CD4-positive, alpha-beta T cell treated with Interferon gamma for 1 hour (primary cell): Measurements from ENCODE around the gene ABHD6.
"Not testable (repeated sequence)": the region's sequence is repeated elsewhere in the genome, so short reads cannot be mapped to it uniquely, and the experiment has no call there.

Experiments
- DNase-seq: peaks from one replicate; pipeline ENCODE4 v3.0.0-alpha.2; 2020

ABHD6 gene

GRCh38 chr3:58237238-58237940 is at the start of gene ABHD6:
Gene ABHD6, plus strand, starts transcription at chr3:58237792. Its CDS starts 18,795 bp downstream, at chr3:58256587.
- DNase-seq = peak; percentile 71

- no peak for DNase-seq
Measured at GRCh38 chr3:58188173-58188564, 49.4 kb upstream of the ABHD6 start.

GRCh38 chr3:58188921-58189451 is 48.6 kb upstream of the ABHD6 start:
- no peak for DNase-seq

- DNase-seq = no peak
Measured at GRCh38 chr3:58189691-58190090, 47.9 kb upstream of the ABHD6 start.

- DNase-seq = no peak
Measured at GRCh38 chr3:58190291-58190690, 47.3 kb upstream of the ABHD6 start.

- no peak for DNase-seq
Measured at GRCh38 chr3:58190882-58191281, 46.7 kb upstream of the ABHD6 start.

- DNase-seq = no peak
Measured at GRCh38 chr3:58191361-58191991, 46.1 kb upstream of the ABHD6 start.

- no peak for DNase-seq
Measured at GRCh38 chr3:58192069-58192468, 45.5 kb upstream of the ABHD6 start.

GRCh38 chr3:58193682-58194407 is 43.7 kb upstream of the ABHD6 start:
- DNase-seq = no peak

GRCh38 chr3:58197588-58197987 is 40.0 kb upstream of the ABHD6 start:
- DNase-seq = no peak

- no peak for DNase-seq
Measured at GRCh38 chr3:58198362-58198761, 39.2 kb upstream of the ABHD6 start.

GRCh38 chr3:58198804-58199203 is 38.8 kb upstream of the ABHD6 start:
- no peak for DNase-seq

- DNase-seq = no peak
Measured at GRCh38 chr3:58200121-58200709, 37.4 kb upstream of the ABHD6 start.

- DNase-seq = no peak
Measured at GRCh38 chr3:58200846-58201355, 36.7 kb upstream of the ABHD6 start.

GRCh38 chr3:58201451-58201850 is 36.1 kb upstream of the ABHD6 start:
- DNase-seq = not testable (repeated sequence)

GRCh38 chr3:58202917-58203360 is 34.7 kb upstream of the ABHD6 start:
- DNase-seq = no peak

- DNase-seq = no peak
Measured at GRCh38 chr3:58203541-58203940, 34.1 kb upstream of the ABHD6 start.

GRCh38 chr3:58204720-58205119 is 32.9 kb upstream of the ABHD6 start:
- DNase-seq = no peak

GRCh38 chr3:58205981-58206380 is 31.6 kb upstream of the ABHD6 start:
- no peak for DNase-seq

- no peak for DNase-seq
Measured at GRCh38 chr3:58206406-58207011, 31.1 kb upstream of the ABHD6 start.

GRCh38 chr3:58207954-58208353 is 29.6 kb upstream of the ABHD6 start:
- no peak for DNase-seq

GRCh38 chr3:58209933-58210332 is 27.7 kb upstream of the ABHD6 start:
- no peak for DNase-seq
